GM12801 (cell line): ENCODE results near the gene RPS6KA1.

ENCODE experiments used
- TF ChIP-seq, protein P1 (sequence below): IDR thresholded peaks from one replicate; pipeline ENCODE4 v1.5.1; 2011; ENCODE audit warnings: control low read depth; ENCODE audit not compliant: insufficient read length; ENCODE audit errors: extremely low read depth

The RPS6KA1 gene

DNA sequence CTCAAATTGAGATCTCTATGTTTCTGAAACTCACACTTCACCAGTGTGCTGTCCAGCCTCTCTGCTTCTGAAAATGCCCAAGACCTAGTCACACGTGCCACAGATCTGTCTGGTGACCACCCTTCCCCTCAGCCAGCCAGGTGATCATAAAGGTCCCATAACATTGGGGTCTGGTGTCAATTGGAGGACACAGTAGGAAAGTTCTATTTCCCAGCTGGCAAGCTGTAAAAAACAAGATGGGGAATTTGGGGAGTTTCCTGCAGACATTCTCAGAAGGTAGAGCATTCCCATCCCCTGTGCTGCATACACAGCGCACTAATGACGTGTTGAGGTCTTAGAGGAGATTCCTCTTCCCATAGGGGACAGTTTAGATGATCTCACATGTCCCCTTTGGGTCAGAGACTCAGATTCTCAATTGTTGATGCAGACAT is 50.1 kb downstream of the RPS6KA1 start:
- TF ChIP-seq, protein P1, sequence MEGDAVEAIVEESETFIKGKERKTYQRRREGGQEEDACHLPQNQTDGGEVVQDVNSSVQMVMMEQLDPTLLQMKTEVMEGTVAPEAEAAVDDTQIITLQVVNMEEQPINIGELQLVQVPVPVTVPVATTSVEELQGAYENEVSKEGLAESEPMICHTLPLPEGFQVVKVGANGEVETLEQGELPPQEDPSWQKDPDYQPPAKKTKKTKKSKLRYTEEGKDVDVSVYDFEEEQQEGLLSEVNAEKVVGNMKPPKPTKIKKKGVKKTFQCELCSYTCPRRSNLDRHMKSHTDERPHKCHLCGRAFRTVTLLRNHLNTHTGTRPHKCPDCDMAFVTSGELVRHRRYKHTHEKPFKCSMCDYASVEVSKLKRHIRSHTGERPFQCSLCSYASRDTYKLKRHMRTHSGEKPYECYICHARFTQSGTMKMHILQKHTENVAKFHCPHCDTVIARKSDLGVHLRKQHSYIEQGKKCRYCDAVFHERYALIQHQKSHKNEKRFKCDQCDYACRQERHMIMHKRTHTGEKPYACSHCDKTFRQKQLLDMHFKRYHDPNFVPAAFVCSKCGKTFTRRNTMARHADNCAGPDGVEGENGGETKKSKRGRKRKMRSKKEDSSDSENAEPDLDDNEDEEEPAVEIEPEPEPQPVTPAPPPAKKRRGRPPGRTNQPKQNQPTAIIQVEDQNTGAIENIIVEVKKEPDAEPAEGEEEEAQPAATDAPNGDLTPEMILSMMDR: no peak

DNA sequence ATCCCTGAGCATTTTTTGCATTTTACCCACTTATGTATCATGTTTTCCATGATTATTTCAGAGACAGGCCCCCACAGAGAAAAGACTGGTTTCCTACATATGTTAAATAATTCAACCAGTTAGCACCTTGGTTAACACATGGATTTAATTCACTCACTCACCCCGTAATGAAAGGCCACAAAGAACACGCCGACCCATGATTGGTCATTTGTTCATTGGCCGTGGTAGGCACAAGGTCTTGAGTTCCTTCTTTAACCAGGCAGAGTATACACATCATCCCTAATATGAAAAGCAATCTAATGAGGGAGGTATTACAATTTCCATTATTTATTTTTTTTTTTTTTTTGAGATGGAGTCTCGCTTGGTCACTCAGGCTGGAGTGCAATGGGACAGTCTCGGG is 50.6 kb downstream of the RPS6KA1 start:
- TF ChIP-seq, protein P1: no peak

DNA sequence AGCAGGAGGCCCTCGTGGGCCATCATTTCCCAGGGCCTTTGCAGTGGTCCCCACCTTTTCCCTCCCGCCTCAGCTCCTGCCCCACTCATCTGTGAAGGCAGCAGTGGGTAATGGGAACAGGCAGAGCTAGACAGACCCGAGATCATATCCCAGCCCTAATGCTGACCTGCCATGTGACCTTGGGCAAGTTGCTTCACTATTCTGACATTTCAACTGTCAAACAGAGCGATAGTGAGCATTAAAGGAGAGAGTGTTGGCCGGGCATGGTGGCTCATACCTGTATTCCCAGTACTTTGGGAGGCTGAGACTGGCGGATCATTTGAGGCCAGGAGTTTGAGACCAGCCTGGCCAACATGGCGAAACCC is 51.7 kb downstream of the RPS6KA1 start:
- TF ChIP-seq, protein P1: no peak

DNA sequence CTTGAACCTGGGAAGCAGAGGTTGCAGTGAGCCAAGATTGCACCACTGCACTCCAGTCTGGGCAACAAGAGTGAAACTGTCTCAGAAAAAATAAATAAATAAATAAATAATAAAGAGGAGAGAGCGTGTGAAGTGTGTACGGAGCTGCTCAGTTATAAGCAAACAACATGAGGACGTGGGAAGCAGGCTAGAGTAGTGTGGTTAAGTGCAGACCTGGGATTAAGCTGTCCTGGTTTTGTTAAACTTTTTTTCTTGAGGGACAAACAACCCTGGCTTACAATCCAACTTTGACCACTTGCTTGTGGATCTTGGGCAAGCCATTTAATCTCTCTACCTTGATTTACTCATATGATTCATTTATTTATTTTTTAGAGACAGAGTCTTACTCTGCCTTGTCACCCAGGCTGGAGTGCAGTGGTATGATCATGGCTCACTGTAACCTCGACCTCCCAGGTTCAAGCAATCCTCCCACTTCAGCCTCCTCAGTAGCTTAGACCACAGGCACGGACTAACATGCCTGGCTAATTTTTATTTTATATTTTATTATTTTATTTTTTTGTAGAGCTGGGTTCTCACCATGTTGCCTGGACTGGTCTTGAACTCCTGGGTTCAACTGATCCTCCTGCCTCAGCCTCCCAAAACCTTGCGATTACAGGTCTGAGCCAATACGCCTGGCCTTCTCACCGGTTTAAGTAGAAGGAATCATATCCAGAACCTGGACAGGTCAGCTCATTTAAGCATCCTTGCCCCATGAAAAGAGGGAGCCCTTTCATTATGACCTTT is 52.7 kb downstream of the RPS6KA1 start:
- TF ChIP-seq, protein P1: no peak

DNA sequence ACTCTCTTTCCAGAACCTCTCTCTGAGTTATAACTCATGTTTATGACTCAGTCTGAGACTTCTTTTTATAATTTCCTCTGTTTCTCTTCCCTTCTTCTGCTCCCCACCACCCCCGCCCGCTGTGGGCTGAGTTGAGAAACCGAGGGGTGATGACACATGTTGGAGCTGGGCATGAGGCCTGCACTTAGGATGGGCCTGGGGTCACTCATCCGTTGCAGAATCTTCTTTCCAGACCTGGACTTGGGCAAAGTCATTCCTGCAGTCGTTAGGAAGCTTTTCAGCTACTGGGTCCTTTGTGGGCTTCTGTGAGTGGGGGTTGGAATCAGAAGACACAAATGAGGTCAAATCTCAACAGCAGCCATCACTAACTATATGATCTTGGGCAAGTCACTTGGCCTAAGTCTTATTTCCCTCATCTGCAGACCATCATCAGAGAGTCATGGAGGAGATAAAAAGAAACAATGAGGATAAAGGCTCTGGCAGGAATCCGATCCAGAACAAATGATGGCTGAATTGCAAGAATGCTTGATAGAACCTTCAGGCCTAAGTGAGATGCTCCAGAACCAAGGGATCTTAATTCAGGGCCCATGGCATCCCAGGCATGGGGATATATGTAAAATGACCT is 53.4 kb downstream of the RPS6KA1 start:
- TF ChIP-seq, protein P1: no peak

DNA sequence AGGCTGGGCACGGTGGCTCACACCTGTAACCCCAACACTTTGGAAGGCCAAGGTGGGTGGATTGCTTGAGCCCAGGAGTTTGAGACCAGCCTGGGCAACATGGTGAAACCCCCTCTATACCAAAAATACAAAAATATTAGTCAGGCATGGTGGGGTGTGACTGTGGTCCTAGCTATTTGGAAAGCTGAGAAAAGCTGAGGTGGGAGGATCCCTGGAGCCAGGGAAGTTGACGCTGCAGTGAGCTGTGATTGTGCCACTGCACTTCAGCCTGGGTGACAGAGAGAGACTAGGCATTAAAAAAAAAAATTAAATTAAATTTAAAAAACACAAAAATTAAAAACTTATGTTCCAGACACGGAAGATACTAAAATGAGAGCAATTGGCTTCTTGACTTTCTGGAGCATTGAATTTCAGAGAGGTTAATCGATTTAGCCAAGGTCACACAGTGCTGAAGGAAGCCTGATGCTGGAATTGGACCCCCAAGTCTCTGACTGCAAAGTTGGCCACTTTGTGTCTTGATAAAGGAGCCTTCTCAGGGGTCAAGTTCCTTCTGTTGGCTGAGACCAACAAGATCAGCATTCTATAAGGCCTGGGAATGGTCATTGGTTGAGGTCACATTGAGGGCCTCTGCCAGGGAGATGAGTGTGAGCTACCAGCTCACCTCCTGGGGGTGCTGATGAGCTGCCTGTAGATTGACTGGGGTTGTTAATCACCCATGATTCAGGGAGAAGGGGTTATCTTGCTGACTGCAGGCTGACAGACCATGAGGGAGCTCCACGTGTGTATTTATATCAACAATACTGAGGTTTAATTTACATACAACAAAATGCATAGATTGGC is 54.3 kb downstream of the RPS6KA1 start:
- TF ChIP-seq, protein P1: no peak

DNA sequence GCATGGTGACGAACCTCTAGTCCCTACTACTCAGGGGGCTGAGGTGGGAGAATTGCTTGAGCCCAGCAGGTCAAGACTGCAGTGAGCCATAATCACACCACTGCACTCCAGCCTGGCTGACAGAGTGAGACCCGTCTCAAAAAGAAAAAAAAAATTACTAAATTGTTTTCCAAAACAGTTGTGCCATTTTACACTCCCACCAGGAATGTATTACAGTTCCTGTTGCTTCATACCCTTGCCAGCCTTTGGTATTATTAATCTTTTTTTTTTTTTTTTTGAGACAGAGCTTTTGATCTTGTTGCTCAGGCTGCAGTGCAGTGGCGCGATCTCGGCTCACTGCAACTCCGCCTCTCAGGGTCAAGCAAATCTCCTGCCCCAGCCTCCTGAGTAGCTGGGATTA is 55.9 kb downstream of the RPS6KA1 start:
- TF ChIP-seq, protein P1: no peak
